ENCODE measurements around the gene ZNF474.
A peak's percentile ranks its signal among the peaks of the same experiment; 100 is the strongest.

GRCh38 chr5:122195802-122196394 lies 66.6 kb downstream of the ZNF474 start:
- peak; percentile 86 for TF ChIP-seq CTCF (IDR thresholded peaks at IDR 0.05; ENCODE audit: insufficient read depth, low read depth, low read length)
- TF ChIP-seq EZH2 (IDR thresholded peaks at IDR 0.05; ENCODE audit: insufficient read depth, low read length) = no peak

All from astrocyte (in vitro differentiated cells and primary cell).